ENCODE results near the gene IGSF21.

Gene IGSF21

DNA sequence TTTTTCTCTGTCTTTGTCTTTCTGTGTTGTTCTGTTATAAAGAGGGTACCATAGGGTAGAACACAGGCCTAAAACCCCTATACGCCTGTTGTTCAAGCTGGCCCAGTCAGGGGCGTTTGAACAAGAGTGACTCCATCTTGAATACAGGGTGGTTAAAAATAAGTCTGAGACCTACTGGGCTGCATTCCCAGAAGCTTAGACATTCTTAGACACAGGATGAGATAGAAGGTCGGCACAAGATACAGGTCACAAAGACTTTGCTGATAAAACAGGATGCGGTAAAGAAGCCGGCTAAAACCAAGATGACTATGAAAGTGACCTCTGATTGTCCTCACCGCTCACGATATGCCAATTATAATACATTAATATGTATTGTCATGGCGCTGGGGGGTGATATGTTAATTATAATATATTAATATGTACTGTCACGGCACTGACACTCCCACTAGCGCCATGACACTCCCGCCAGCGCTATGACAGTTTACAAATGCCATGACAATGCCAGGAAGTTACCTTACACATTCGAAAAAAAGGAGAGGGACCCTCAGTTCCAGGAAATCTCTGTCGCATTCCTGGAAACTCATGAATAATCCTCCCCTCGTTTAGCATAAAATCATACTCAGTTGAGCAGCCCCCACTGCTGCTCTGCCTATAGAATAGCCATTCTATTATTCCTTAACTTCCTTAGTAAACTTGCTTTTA lies 314.6 kb downstream of the IGSF21 start:
- no peak for DNase-seq (ENCODE audit: low read depth in 2 of 2)

DNA sequence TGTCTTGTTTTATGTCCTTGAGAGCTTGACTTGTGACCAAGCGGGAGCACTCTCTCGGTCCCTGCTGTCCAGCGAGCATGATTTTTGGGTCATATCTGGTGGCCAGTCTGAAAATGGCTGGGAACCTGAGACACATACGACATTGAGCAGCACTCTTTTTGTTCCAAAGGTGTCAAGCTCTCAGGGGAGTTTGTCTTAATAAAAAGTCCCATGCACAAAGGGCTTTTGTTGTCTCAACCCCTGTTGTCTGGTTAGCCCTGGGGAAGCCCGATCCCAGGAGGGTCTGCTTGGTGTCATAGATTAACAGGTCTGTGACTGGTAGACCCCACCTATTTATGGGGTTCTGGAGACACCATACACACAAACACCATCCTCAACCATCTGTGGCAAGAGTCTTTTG lies 315.4 kb downstream of the IGSF21 start:
- no peak for DNase-seq (ENCODE audit: low read depth in 2 of 2)

DNA sequence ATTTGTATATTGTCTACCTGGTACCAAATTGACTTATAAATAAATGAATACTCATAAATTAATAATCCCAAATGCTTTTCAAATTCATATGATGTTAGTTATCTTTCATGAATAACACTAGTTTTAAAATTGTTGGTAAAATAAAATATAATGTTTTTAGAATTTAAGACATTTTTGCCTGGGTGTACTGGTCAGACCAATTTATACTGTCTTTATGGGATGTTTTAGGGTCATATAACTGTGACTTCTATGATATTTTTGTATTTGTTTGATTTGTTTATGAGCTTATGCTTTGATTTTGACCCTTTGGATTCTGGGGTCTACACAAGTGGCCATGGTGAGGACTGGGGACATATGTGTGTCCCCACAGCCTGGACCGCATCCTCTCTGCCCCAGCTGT lies 319.0 kb downstream of the IGSF21 start:
- no peak for DNase-seq (ENCODE audit: low read depth in 2 of 2)

Data from stimulated activated CD4-positive, alpha-beta T cell treated with anti-CD3 and anti-CD28 coated beads, Interleukin-15, amount 100 ng/mL, for 48 hours (primary cell).